HepG2 (cell line): ENCODE results near the gene AK2. TPM values are rescaled to one million over a fixed set of nuclear protein-coding genes. Genes with fewer than 3 reads are reported as not detected.

Experiments used
- AKNA ChIP-seq: sonication (generic); formaldehyde crosslinking; IDR thresholded peaks from 2 replicates; pipeline ENCODE4 v1.4.0; 2020; ENCODE audit warnings: missing genetic modification reagents, borderline replicate concordance
- ATRX ChIP-seq: sonication (generic); formaldehyde crosslinking; IDR thresholded peaks from 2 replicates; pipeline ENCODE4 v1.4.0; 2020; ENCODE audit warnings: missing genetic modification reagents, borderline replicate concordance
- CERS6 ChIP-seq: sonication (generic); formaldehyde crosslinking; IDR thresholded peaks from 2 replicates; pipeline ENCODE4 v1.5.0; 2020; ENCODE audit warnings: missing genetic modification reagents
- HIVEP1 ChIP-seq: sonication (generic); formaldehyde crosslinking; IDR thresholded peaks from 2 replicates; pipeline ENCODE4 v1.4.0; 2020; ENCODE audit warnings: mild to moderate bottlenecking, missing genetic modification reagents
- KDM3A ChIP-seq: IDR thresholded peaks from 2 replicates; pipeline ENCODE4 v1.6.1; 2018; ENCODE audit warnings: low read depth, missing compliant biosample characterization
- MED13 ChIP-seq: sonication (generic); formaldehyde crosslinking; IDR thresholded peaks from 2 replicates; pipeline ENCODE4 v1.5.0; 2020; ENCODE audit warnings: missing genetic modification reagents
- MED8 ChIP-seq: sonication (generic); formaldehyde crosslinking; IDR thresholded peaks from 2 replicates; pipeline ENCODE4 v1.8.1; 2023; ENCODE audit warnings: mild to moderate bottlenecking, missing genetic modification reagents; ENCODE audit not compliant: insufficient replicate concordance
- MEF2D ChIP-seq: sonication (generic); formaldehyde crosslinking; IDR thresholded peaks from 2 replicates; pipeline ENCODE4 v1.5.1; 2020; ENCODE audit warnings: mild to moderate bottlenecking, missing genetic modification reagents
- NR1H2 ChIP-seq: sonication (generic); formaldehyde crosslinking; IDR thresholded peaks from 2 replicates; pipeline ENCODE4 v1.8.1; 2022; ENCODE audit warnings: low read depth, missing genetic modification reagents, borderline replicate concordance
- REPIN1 ChIP-seq: sonication (generic); formaldehyde crosslinking; IDR thresholded peaks from 2 replicates; pipeline ENCODE4 v1.8.0; 2022; ENCODE audit warnings: missing genetic modification reagents, low read depth, mild to moderate bottlenecking, borderline replicate concordance
- SMAD3 ChIP-seq: sonication (generic); formaldehyde crosslinking; IDR thresholded peaks from 2 replicates; pipeline ENCODE4 v1.4.0; 2020; ENCODE audit warnings: missing genetic modification reagents
- ZBTB10 ChIP-seq: sonication (generic); formaldehyde crosslinking; IDR thresholded peaks from 2 replicates; pipeline ENCODE4 v1.4.0; 2020; ENCODE audit warnings: missing genetic modification reagents, borderline replicate concordance
- ZFP41 ChIP-seq: sonication (generic); formaldehyde crosslinking; IDR thresholded peaks from 2 replicates; pipeline ENCODE4 v1.4.0; 2020; ENCODE audit warnings: mild to moderate bottlenecking, missing genetic modification reagents, borderline replicate concordance
- ZGPAT ChIP-seq: IDR thresholded peaks from 2 replicates; pipeline ENCODE4 v1.6.1; 2016; ENCODE audit warnings: mild to moderate bottlenecking
- ZNF20 ChIP-seq: sonication (generic); formaldehyde crosslinking; IDR thresholded peaks from 2 replicates; pipeline ENCODE4 v1.4.0; 2020; ENCODE audit warnings: mild to moderate bottlenecking, moderate library complexity, missing genetic modification reagents
- ZNF614 ChIP-seq: IDR thresholded peaks from 2 replicates; pipeline ENCODE4 v1.6.1; 2018; ENCODE audit warnings: missing biosample characterization, missing genetic modification reagents, inconsistent platforms, borderline replicate concordance
- ZNF709 ChIP-seq: sonication (generic); formaldehyde crosslinking; IDR thresholded peaks from 2 replicates; pipeline ENCODE4 v1.5.0; 2020; ENCODE audit warnings: mild to moderate bottlenecking, missing genetic modification reagents
- ZSCAN25 ChIP-seq: sonication (generic); formaldehyde crosslinking; IDR thresholded peaks from 2 replicates; pipeline ENCODE4 v1.8.0; 2022; ENCODE audit warnings: mild to moderate bottlenecking, missing genetic modification reagents
- polyA plus RNA-seq, 8 experiments: library from polyadenylated mRNA; depleted of rRNA in 3 of 8; stranded (reverse) in 7 of 8; unstranded in 1 of 8; fragments of >200 nt; fragmentation: Illumina TruSeq in 4 of 8; extraction: Trizol in 4 of 8; gene quantifications; 2 replicates each; pipeline versions ENCODE4 v1.2.1 to v1.2.3, GENCODE V29; 2011 to 2016; ENCODE audit warnings: low read depth in 4 of 8, missing spikeins in 1 of 8, mixed read lengths in 1 of 8; ENCODE audit not compliant: insufficient read depth in 1 of 8
- total RNA-seq, 5 experiments: library from RNA; depleted of rRNA; stranded (reverse); fragments of >200 nt; fragmentation: Illumina TruSeq; extraction: Trizol; gene quantifications; 2 replicates each; pipeline ENCODE4 v1.2.3, GENCODE V29; 2016; ENCODE audit warnings: low read depth in 1 of 5

The AK2 gene
- total and polyA plus RNA-seq, 2 of the 13 experiments (the other 11 are each of a cell fraction or from before 2014, with no cell fraction given): 170 to 188 TPM

- TF ChIP-seq AKNA (CRISPR knock-in tag) (0 out of 2 replicates have a peak, but pooled peaks have one; percentile 90), ZNF614 (CRISPR knock-in tag) (no peak), REPIN1 (peak; percentile 89), ATRX (CRISPR knock-in tag) (no peak), KDM3A (CRISPR knock-in tag) (no peak; the same call in 1 of the 2 replicates), MED13 (peak; percentile 43; the same call in 1 of the 2 replicates), HIVEP1 (CRISPR knock-in tag) (peak; percentile 93), ZBTB10 (CRISPR knock-in tag) (peak; percentile 66; the same call in 1 of the 2 replicates), SMAD3 (CRISPR knock-in tag) (no peak), ZFP41 (CRISPR knock-in tag) (peak; percentile 86; the same call in 1 of the 2 replicates), ZNF709 (peak; percentile 91; the same call in 1 of the 2 replicates), MED8 (no peak), MEF2D (peak; percentile 94), ZGPAT (peak; percentile 40; the same call in 1 of the 2 replicates), ZSCAN25 (CRISPR knock-in tag) (peak; percentile 47; the same call in 1 of the 2 replicates), ZNF20 (CRISPR knock-in tag) (no peak), NR1H2 (CRISPR knock-in tag) (peak; percentile 57; the same call in 1 of the 2 replicates), CERS6 (no peak)
Observed at GRCh38 chr1:33036526-33037503, at the start of gene AK2 (continued).
